A549 (cell line): ENCODE results near the gene SEPTIN3.

Experiments
- BCL3 ChIP-seq: fragments of >200 bp; sonication (Bioruptor Twin); formaldehyde crosslinking; IDR thresholded peaks from 3 replicates; pipeline ENCODE4 v1.6.1; 2016
- BHLHE40 ChIP-seq: IDR thresholded peaks from 2 replicates; pipeline ENCODE4 v1.6.1; 2012; ENCODE audit warnings: low read depth, low read length, inconsistent platforms
- CBX8 ChIP-seq: fragments of 200-600 bp; sonication (generic); IDR thresholded peaks from 2 replicates; pipeline ENCODE4 v1.6.1; 2016
- CTCF ChIP-seq: fragments of >200 bp; sonication (Bioruptor Twin); formaldehyde crosslinking; IDR thresholded peaks from 3 replicates; pipeline ENCODE4 v1.5.1; 2016
- EP300 ChIP-seq, 2 experiments: fragments of >200 bp; sonication (Bioruptor Twin); formaldehyde crosslinking; IDR thresholded peaks; 2 replicates in 1 of 2; 3 replicates in 1 of 2; pipeline ENCODE4 v1.6.1; 2016 to 2017
- FOSL2 ChIP-seq, 2 experiments: fragments of 450-650 bp in 1 of 2; fragments of >200 bp in 1 of 2; sonication (Bioruptor Twin) in 1 of 2; formaldehyde crosslinking; IDR thresholded peaks; 2 replicates each; pipeline versions ENCODE4 v1.5.0 to v1.6.1; 2016 to 2020; ENCODE audit warnings: mild to moderate bottlenecking in 1 of 2, moderate library complexity in 1 of 2
- JUNB ChIP-seq: fragments of >200 bp; sonication (Bioruptor Twin); formaldehyde crosslinking; IDR thresholded peaks from 2 replicates; pipeline ENCODE4 v1.6.1; 2016
- MAX ChIP-seq: IDR thresholded peaks from 2 replicates; pipeline ENCODE4 v1.6.1; 2012
- MAZ ChIP-seq: fragments of 150-350 bp; IDR thresholded peaks from 2 replicates; pipeline ENCODE4 v1.6.1; 2014; ENCODE audit warnings: antibody characterized with exemption, low read depth, low read length, borderline replicate concordance
- POLR2A ChIP-seq: IDR thresholded peaks from 2 replicates; pipeline ENCODE4 v1.6.1; 2012; ENCODE audit warnings: mild to moderate bottlenecking, low read length
- RFX5 ChIP-seq: fragments of 450-650 bp; IDR thresholded peaks from 2 replicates; pipeline ENCODE4 v1.7.1; 2014; ENCODE audit warnings: antibody characterized with exemption, mild to moderate bottlenecking, moderate library complexity
- RNF2 ChIP-seq: fragments of 200-600 bp; sonication (generic); IDR thresholded peaks from 2 replicates; pipeline ENCODE4 v1.6.1; 2016; ENCODE audit warnings: low read depth, mild to moderate bottlenecking, antibody characterized with exemption, moderate library complexity, borderline replicate concordance
- USF2 ChIP-seq: fragments of 450-650 bp; IDR thresholded peaks from 2 replicates; pipeline ENCODE4 v1.6.1; 2014; ENCODE audit warnings: antibody characterized with exemption
- TF ChIP-seq, protein P1 (sequence below): IDR thresholded peaks from 2 replicates; pipeline ENCODE4 v1.6.1; 2012

- TF ChIP-seq CBX8 (no peak), POLR2A (no peak), USF2 (no peak), JUNB (no peak), RNF2 (no peak), MAZ (no peak), CTCF (no peak), FOSL2 (IDR thresholded peaks at IDR 0.05) (no peak), FOSL2 (CRISPR knock-in tag; IDR thresholded peaks at IDR 0.05) (no peak), EP300 (IDR thresholded peaks at IDR 0.05) (no peak), BCL3 (no peak), RFX5 (no peak), BHLHE40 (no peak), MAX (no peak)
- TF ChIP-seq, protein P1, sequence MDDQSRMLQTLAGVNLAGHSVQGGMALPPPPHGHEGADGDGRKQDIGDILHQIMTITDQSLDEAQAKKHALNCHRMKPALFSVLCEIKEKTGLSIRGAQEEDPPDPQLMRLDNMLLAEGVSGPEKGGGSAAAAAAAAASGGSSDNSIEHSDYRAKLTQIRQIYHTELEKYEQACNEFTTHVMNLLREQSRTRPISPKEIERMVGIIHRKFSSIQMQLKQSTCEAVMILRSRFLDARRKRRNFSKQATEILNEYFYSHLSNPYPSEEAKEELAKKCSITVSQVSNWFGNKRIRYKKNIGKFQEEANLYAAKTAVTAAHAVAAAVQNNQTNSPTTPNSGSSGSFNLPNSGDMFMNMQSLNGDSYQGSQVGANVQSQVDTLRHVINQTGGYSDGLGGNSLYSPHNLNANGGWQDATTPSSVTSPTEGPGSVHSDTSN: no peak
Measured at GRCh38 chr22:41947424-41948080, 21.7 kb upstream of the SEPTIN3 start.
